CD4-positive, alpha-beta memory T cell (primary cell): Measurements from ENCODE around the gene ADAM23. TPM values are rescaled to one million over a fixed set of nuclear protein-coding genes. Genes with fewer than 3 reads are reported as not detected.

Experiments used
- CTCF ChIA-PET: fragments of 350-600 bp; sonication (Branson Sonifier 250); formaldehyde crosslinking; loops from one replicate; lab custom pipeline; 2021; ENCODE audit warnings: inconsistent platforms; ENCODE audit not compliant: partially characterized antibody; lab: Charles Lee
- POLR2A ChIA-PET: fragments of 350-600 bp; sonication (Branson Sonifier 250); formaldehyde crosslinking; loops from one replicate; lab custom pipeline; 2021; ENCODE audit not compliant: partially characterized antibody; lab: Charles Lee
- DNase-seq, 5 donors: peaks; one replicate each; pipeline versions ENCODE4 v3.0.0 to v3.0.0-alpha.2; 2020 to 2022; ENCODE audit warnings: mixed read lengths in 1 of 5
- H3K27ac ChIP-seq: one replicate; pipeline ENCODE4 v1.7.0; 2013; ENCODE audit warnings: low read depth, low read length
- H3K27me3 ChIP-seq: 2 replicates; pipeline ENCODE4 v1.7.0; 2013; ENCODE audit warnings: mild to moderate bottlenecking, low read length, moderate library complexity; ENCODE audit not compliant: insufficient read depth
- H3K36me3 ChIP-seq: 2 replicates; pipeline ENCODE4 v1.7.0; 2013; ENCODE audit warnings: mild to moderate bottlenecking, low read length, moderate library complexity; ENCODE audit not compliant: insufficient read depth
- H3K4me1 ChIP-seq: 2 replicates; pipeline ENCODE4 v1.7.0; 2013; ENCODE audit warnings: mild to moderate bottlenecking, low read length, moderate library complexity; ENCODE audit not compliant: insufficient read depth
- H3K4me3 ChIP-seq, 2 donors: one replicate each; pipeline ENCODE4 v1.7.0; 2013; ENCODE audit warnings: low read length in 2 of 2, mild to moderate bottlenecking in 1 of 2
- H3K9me3 ChIP-seq, 2 donors: one replicate each; pipeline ENCODE4 v1.7.0; 2013; ENCODE audit warnings: low read length in 2 of 2, control low read depth in 1 of 2; ENCODE audit not compliant: control insufficient read depth in 1 of 2
- H3K27ac Mint-ChIP-seq, 7 donors: one replicate each; pipeline ENCODE4 v1.8.0; 2020 to 2021; ENCODE audit warnings: mixed read lengths in 7 of 7, mild to moderate bottlenecking in 6 of 7, inconsistent platforms in 3 of 7, moderate library complexity in 3 of 7
- H3K27me3 Mint-ChIP-seq, 2 donors: one replicate each; pipeline ENCODE4 v1.8.0; 2020 to 2021; ENCODE audit warnings: mixed read lengths in 2 of 2
- H3K36me3 Mint-ChIP-seq, 2 donors: one replicate each; pipeline ENCODE4 v1.8.0; 2020 to 2021; ENCODE audit warnings: mixed read lengths in 2 of 2, inconsistent platforms in 1 of 2, mild to moderate bottlenecking in 1 of 2
- H3K4me1 Mint-ChIP-seq, 4 donors: one replicate each; pipeline ENCODE4 v1.8.0; 2020 to 2021; ENCODE audit warnings: mixed read lengths in 4 of 4, mild to moderate bottlenecking in 1 of 4
- H3K4me3 Mint-ChIP-seq, 8 donors: one replicate each; pipeline ENCODE4 v1.8.0; 2020 to 2021; ENCODE audit warnings: mixed read lengths in 8 of 8, mild to moderate bottlenecking in 7 of 8, moderate library complexity in 6 of 8, inconsistent platforms in 3 of 8
- H3K9me3 Mint-ChIP-seq, 8 donors: one replicate each; pipeline ENCODE4 v1.8.0; 2020 to 2021; ENCODE audit warnings: mixed read lengths in 8 of 8, mild to moderate bottlenecking in 5 of 8, inconsistent platforms in 3 of 8, moderate library complexity in 1 of 8
- intact Hi-C: fragments of 100-400 bp; cut with micrococcal nuclease; formaldehyde crosslinking; loops from one replicate; pipeline ENCODE4 v1.15.1; 2023
- polyA plus RNA-seq, 2 donors: library from polyadenylated mRNA; unstranded; fragments of 300-500 nt; fragmentation: Illumina TruSeq; gene quantifications; one replicate each; pipeline ENCODE4 v1.2.3, GENCODE V29; 2021
- total RNA-seq, 2 experiments: library from RNA; stranded (reverse); gene quantifications; one replicate each; pipeline ENCODE4 v1.2.3, GENCODE V29; 2021

The ADAM23 gene
- total and polyA plus RNA-seq, 4 experiments from 2014 or later, result 2.9 to 31.3 (median 18.4) TPM

GRCh38 chr2:206533977-206534376, 90.6 kb downstream of the ADAM23 start:
- Mint-ChIP-seq H3K27ac (no peak overlapping the region), H3K9me3 (no peaks in the 10 kb centered on the region), H3K27me3 (peaks cover 0 to 3% of the 10 kb centered on the region in 2 donors), H3K36me3 (no peaks in the 10 kb centered on the region), H3K4me1 (peaks cover 21 to 54% (median 33%) of the 10 kb centered on the region in 4 donors), H3K4me3 (no peak overlapping the region)
- intact Hi-C loops, result no loop called here
- no peaks in the 10 kb centered on the region for H3K36me3 ChIP-seq
- no peak overlapping the region for H3K27ac ChIP-seq
- no peak for DNase-seq
- no peaks in the 10 kb centered on the region for H3K27me3 ChIP-seq
- H3K4me3 ChIP-seq, result no peak overlapping the region
- ChIA-PET CTCF (no interaction called here), POLR2A (no interaction called here)
- H3K9me3 ChIP-seq, result no peaks in the 10 kb centered on the region
- H3K4me1 ChIP-seq, result peaks cover 21% of the 10 kb centered on the region

DNA sequence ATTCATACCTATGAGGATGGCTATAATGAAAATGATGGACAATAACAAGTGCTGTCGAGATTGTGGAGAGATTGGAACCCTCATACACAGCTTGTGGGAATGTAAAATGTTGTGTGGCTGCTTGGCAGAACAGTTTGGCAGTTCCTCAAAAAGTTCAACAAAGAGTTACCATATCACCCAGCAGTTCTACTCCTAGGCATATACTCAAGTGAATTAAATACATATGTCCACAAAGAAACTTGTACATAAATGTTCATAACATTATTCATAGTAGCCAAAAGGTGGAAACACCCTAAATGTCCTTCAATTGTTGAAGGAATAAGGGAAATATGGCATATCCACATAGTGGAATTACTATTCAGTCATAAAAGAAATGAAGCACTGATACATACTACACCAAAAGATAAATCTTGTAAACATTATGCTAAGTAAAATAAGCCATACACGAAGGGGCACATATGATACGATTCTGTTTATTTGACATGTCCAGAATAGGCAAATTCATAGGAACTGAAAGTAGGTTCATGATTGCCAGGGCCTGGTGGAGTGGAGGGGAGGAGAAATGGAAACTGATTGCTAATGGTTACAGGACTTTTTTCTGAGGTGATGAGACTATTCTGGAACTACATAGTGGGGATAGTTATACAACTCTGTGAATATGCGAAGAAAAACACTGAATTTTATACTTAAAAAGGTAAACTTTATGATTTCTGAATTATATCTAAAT, 92.1 kb downstream of the ADAM23 start:
- Mint-ChIP-seq H3K4me3 (peak overlapping the region in 1 of 8 donors; percentile 35), H3K4me1 (peaks cover 18 to 55% (median 30%) of the 10 kb centered on the region in 4 donors), H3K27ac (peak overlapping the region in 1 of 7 donors; percentile 25), H3K27me3 (peaks cover 0 to 3% of the 10 kb centered on the region in 2 donors), H3K36me3 (no peaks in the 10 kb centered on the region), H3K9me3 (no peaks in the 10 kb centered on the region)
- Histone ChIP-seq H3K4me1 (peaks cover 16% of the 10 kb centered on the region), H3K27me3 (no peaks in the 10 kb centered on the region), H3K27ac (no peak overlapping the region), H3K9me3 (no peaks in the 10 kb centered on the region), H3K4me3 (no peak overlapping the region), H3K36me3 (no peaks in the 10 kb centered on the region)
- POLR2A ChIA-PET, result no interaction called here
- no peak for DNase-seq
- intact Hi-C loops, result no loop called here
- CTCF ChIA-PET, result no interaction called here

DNA sequence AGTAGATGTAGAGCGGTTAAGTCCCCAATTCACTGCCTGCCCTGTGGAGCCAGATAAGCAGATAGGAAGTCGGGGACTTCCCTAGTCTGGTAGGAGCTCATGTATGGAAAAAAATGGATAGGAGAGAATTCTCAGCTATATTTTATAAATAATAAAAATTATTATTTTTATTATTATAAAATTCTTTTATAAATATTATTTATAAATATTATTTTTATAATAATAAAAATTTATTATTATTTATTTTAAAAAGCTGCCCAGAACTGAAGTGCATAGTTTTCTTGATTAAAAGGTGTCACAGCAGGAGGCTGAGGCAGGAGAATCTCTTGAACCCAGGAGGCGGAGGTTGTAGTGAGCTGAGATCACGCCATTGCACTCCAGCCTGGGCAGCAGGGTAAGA, 97.4 kb downstream of the ADAM23 start:
- Histone ChIP-seq H3K36me3 (no peaks in the 10 kb centered on the region), H3K9me3 (no peaks in the 10 kb centered on the region), H3K4me3 (no peak overlapping the region), H3K27me3 (no peaks in the 10 kb centered on the region), H3K27ac (no peak overlapping the region), H3K4me1 (peaks cover 12% of the 10 kb centered on the region)
- no peak for DNase-seq
- intact Hi-C loops, result no loop called here
- Mint-ChIP-seq H3K4me1 (peaks cover 22 to 50% (median 28%) of the 10 kb centered on the region in 4 donors), H3K9me3 (peaks cover 0 to 5% (median 0%) of the 10 kb centered on the region in 8 donors), H3K36me3 (no peaks in the 10 kb centered on the region), H3K27ac (no peak overlapping the region), H3K27me3 (peaks cover 0 to 3% of the 10 kb centered on the region in 2 donors), H3K4me3 (no peak overlapping the region)
- CTCF ChIA-PET, result interaction anchor here (2.0 kb wide), 1 partner anchor 14 kb away, joined by 7 read pairs; no protein-coding TSS in a partner anchor
- POLR2A ChIA-PET, result interaction anchor here (1.0 kb wide), 1 partner anchor 17 kb away, joined by 3 read pairs; no protein-coding TSS in a partner anchor

DNA sequence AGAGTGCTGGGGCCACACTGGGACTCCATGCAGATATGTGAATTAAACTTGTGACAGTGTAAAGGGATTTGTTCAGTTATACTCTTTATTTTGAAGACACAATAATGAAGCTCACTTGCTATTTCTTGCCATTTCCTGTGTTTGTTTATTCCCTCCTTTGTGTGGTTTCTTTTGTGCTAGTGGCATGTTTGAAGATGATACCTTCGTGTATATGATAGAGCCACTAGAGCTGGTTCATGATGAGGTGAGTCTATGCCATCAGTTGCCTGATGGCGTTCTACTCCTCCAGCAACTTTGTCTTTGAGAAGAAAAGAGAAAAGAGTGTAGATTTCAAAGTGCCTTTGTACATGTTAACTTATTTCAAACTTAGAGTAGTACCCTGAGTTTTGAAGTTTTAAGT, 99.7 kb downstream of the ADAM23 start:
- Mint-ChIP-seq H3K27ac (peak overlapping the region in 4 of 7 donors; percentile 2 to 83 (median 37)), H3K4me3 (peak overlapping the region in 5 of 8 donors; percentile 2 to 39 (median 22)), H3K27me3 (peaks cover 0 to 3% of the 10 kb centered on the region in 2 donors), H3K9me3 (peaks cover 0 to 5% (median 0%) of the 10 kb centered on the region in 8 donors), H3K4me1 (peaks cover 16 to 33% (median 18%) of the 10 kb centered on the region in 4 donors), H3K36me3 (no peaks in the 10 kb centered on the region)
- Histone ChIP-seq H3K27ac (no peak overlapping the region), H3K4me1 (peaks cover 9% of the 10 kb centered on the region), H3K36me3 (no peaks in the 10 kb centered on the region), H3K27me3 (no peaks in the 10 kb centered on the region), H3K4me3 (no peak overlapping the region), H3K9me3 (no peaks in the 10 kb centered on the region)
- ChIA-PET POLR2A (interaction anchor here (0.7 to 1.9 kb wide), 5 partner anchors 12 to 100 kb away, joined by 3 to 11 read pairs (median 5); partner anchors contain the start of gene ADAM23), CTCF (interaction anchor here (1.9 kb wide), 1 partner anchor 15 kb away, joined by 7 read pairs; no protein-coding TSS in a partner anchor)
- DNase-seq, result peak in 4 of 5 donors; percentile 33 to 40 (median 36)
- intact Hi-C loops, result no loop called here

- Histone ChIP-seq H3K9me3 (no peaks in the 10 kb centered on the region), H3K36me3 (no peaks in the 10 kb centered on the region), H3K27me3 (no peaks in the 10 kb centered on the region), H3K4me3 (no peak overlapping the region), H3K4me1 (peaks cover 4% of the 10 kb centered on the region), H3K27ac (no peak overlapping the region)
- CTCF ChIA-PET, result interaction anchor here (3.1 kb wide), 1 partner anchor 10 kb away, joined by 23 read pairs; no protein-coding TSS in a partner anchor
- no peak for DNase-seq
- no peaks in the 10 kb centered on the region for H3K36me3 Mint-ChIP-seq
- H3K9me3 Mint-ChIP-seq, result peaks cover 0 to 3% (median 0%) of the 10 kb centered on the region in 8 donors
- H3K27me3 Mint-ChIP-seq, result no peaks in the 10 kb centered on the region
- POLR2A ChIA-PET, result no interaction called here
- intact Hi-C loops, result no loop called here
- no peak overlapping the region for H3K27ac Mint-ChIP-seq
- no peak overlapping the region for H3K4me3 Mint-ChIP-seq
- peaks cover 3 to 5% (median 4%) of the 10 kb centered on the region in 4 donors for H3K4me1 Mint-ChIP-seq
These were observed 105.1 kb downstream of the ADAM23 start for GRCh38 chr2:206548383-206548782.

GRCh38 chr2:206555721-206556120, 112.4 kb downstream of the ADAM23 start:
- H3K36me3 ChIP-seq, result no peaks in the 10 kb centered on the region
- peaks cover 31% of the 10 kb centered on the region for H3K4me1 ChIP-seq
- CTCF ChIA-PET, result interaction anchor here (1.0 to 2.0 kb wide), 4 partner anchors 11 to 225 kb away, joined by 3 to 7 read pairs (median 4); no protein-coding TSS in a partner anchor
- Mint-ChIP-seq H3K36me3 (no peaks in the 10 kb centered on the region), H3K27me3 (no peaks in the 10 kb centered on the region), H3K27ac (no peak overlapping the region), H3K4me1 (peaks cover 24 to 35% (median 31%) of the 10 kb centered on the region in 4 donors), H3K9me3 (no peaks in the 10 kb centered on the region), H3K4me3 (no peak overlapping the region)
- no peak overlapping the region for H3K27ac ChIP-seq
- no peak overlapping the region for H3K4me3 ChIP-seq
- intact Hi-C loops, result loop anchor here (1.0 to 5.0 kb wide), 7 partner anchors 108 to 1482 kb away; partner anchors contain the start of genes FASTKD2 and MDH1B
- POLR2A ChIA-PET, result interaction anchor here (1.2 to 2.0 kb wide), 2 partner anchors 12 to 25 kb away, joined by 3 to 5 read pairs; no protein-coding TSS in a partner anchor
- DNase-seq, result no peak
- no peaks in the 10 kb centered on the region for H3K27me3 ChIP-seq
- H3K9me3 ChIP-seq, result no peaks in the 10 kb centered on the region
